Epithelial cell of umbilical artery (primary cell): Measurements from ENCODE around the gene NELL2. TPM values are rescaled to one million over a fixed set of nuclear protein-coding genes. Genes with fewer than 3 reads are reported as not detected.

Experiments
- total RNA-seq: library from RNA; depleted of rRNA; stranded (reverse); fragments of >200 nt; gene quantifications from 2 replicates; pipeline ENCODE4 v1.2.3, GENCODE V29; 2014

NELL2 gene
- under 0.01 TPM in 1 of 2 replicates, not detected in the other for total RNA-seq

DNA sequence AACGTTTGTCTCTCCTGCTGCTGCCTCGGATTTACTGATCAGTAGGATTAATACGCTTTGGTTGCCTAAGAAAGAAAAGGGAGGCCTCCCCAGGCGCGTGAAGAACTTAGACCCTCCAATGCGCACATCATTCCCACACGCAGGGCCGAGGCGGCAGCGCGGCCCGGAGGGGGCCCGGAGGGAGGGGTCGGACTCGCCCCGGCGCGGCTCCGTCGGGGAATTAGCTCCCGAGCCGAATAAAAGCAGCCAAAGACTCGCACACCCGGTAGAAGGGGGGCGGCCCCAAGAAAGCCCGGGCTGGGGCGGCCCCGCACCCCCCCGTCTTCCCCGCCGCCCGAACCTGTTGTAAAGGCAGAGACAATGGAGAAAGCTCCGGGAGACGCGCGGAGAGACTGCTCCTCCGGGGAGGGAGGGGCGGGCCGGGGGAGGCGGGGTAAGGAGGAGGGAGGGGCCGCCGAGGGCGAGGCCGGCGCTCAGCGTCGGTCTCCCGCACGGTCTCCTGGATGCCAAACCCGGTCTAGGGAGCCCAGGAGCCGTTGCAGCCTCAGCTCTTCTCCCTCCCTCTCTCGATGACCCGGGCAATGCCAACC, at the start of gene NELL2:
Gene NELL2, minus strand, starts transcription at position 362 of the 590 bp plus-strand sequence. CDS start 446 bp downstream, outside the sequence.

Other genes with a start within 250 kb of the NELL2 start
- gene DBX2, start 174.8 kb upstream of the NELL2 start, total RNA-seq, result not detected in 2 replicates